NCI-H524 treated with DMSO at 0.1 percent for 48 hours (cell line): ENCODE measurements around the gene NCLN.
"Not testable (repeated sequence)": the region's sequence is repeated elsewhere in the genome, so short reads cannot be mapped to it uniquely, and the experiment has no call there.

ENCODE experiments used
- DNase-seq: peaks from one replicate; lab custom pipeline; 2025; lab: John Stamatoyannopoulos, UW

NCLN gene

GRCh38 chr19:3183721-3184641 lies 1.7 kb upstream of the NCLN start:
- no peak for DNase-seq

GRCh38 chr19:3184847-3185460 lies 776 bp upstream of the NCLN start:
- peak; percentile 84 for DNase-seq

GRCh38 chr19:3186160-3186688 lies 494 bp downstream of the NCLN start:
- no peak for DNase-seq

- no peak for DNase-seq
These were observed 1.3 kb downstream of the NCLN start for GRCh38 chr19:3186891-3187661.

GRCh38 chr19:3187662-3188511 lies 2.2 kb downstream of the NCLN start:
- DNase-seq = no peak

GRCh38 chr19:3188627-3189596 lies 3.2 kb downstream of the NCLN start:
- DNase-seq = no peak

- DNase-seq = no peak
These were observed 4.2 kb downstream of the NCLN start for GRCh38 chr19:3189702-3190469.

GRCh38 chr19:3190470-3190770 lies 4.7 kb downstream of the NCLN start:
- DNase-seq = no peak

GRCh38 chr19:3190921-3191805 lies 5.4 kb downstream of the NCLN start:
- DNase-seq = no peak

GRCh38 chr19:3191806-3192104 lies 6.0 kb downstream of the NCLN start:
- not testable (repeated sequence) for DNase-seq

- no peak for DNase-seq
These were observed 6.5 kb downstream of the NCLN start for GRCh38 chr19:3192228-3192635.

GRCh38 chr19:3192684-3193083 lies 7.0 kb downstream of the NCLN start:
- DNase-seq = no peak

GRCh38 chr19:3193256-3194105 lies 7.8 kb downstream of the NCLN start:
- DNase-seq = no peak

- no peak for DNase-seq
These were observed 8.7 kb downstream of the NCLN start for GRCh38 chr19:3194106-3195087.

- DNase-seq = no peak
These were observed 10.6 kb downstream of the NCLN start for GRCh38 chr19:3196064-3196932.

- DNase-seq = no peak
These were observed 11.1 kb downstream of the NCLN start for GRCh38 chr19:3196933-3197205.
